ENCODE measurements around the gene DYNC2LI1.

Gene DYNC2LI1

DNA sequence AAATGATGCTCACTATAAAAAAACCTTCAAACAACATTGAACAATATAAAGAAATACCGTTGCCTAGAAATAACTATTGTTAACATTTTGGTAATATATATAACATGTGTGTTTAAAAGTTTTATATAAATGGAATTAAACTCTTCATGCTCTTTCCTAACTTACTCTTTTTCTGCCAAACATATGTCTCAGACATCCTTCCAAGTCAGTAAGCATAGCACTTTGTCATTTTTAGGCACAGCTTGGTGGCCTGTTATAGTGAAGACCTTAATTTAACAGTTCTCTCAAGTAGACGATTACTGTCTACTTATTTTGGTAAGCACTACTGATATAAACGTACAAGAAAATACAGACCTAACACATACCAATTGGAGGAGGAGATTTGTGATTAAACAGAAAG is 40.9 kb downstream of the DYNC2LI1 start:
- no peak overlapping the region for H3K27ac ChIP-seq (ENCODE audit: low read length)
- H3K4me2 ChIP-seq (ENCODE audit: insufficient read depth, low read length): no peak overlapping the region
- no peaks in the 10 kb centered on the region for H3K36me3 ChIP-seq (ENCODE audit: insufficient read depth, low read length)
- no peaks in the 10 kb centered on the region for H3K79me2 ChIP-seq (ENCODE audit: insufficient read depth, low read length)
- no peak overlapping the region for H3K9ac ChIP-seq (ENCODE audit: low read depth, low read length)
- no peak overlapping the region for H2AFZ ChIP-seq (ENCODE audit: low read depth, low read length)
- DNase-seq (no peak), ATAC-seq (ENCODE audit: insufficient read depth, low read depth) (no peak)
- no peaks in the 10 kb centered on the region for H3K9me3 ChIP-seq (ENCODE audit: insufficient read depth, low read length, severe bottlenecking)
- no peaks in the 10 kb centered on the region for H3K27me3 ChIP-seq (ENCODE audit: insufficient read depth, low read length, poor library complexity)
- H3K4me1 ChIP-seq (ENCODE audit: insufficient read depth, low read length): no peaks in the 10 kb centered on the region
- no peak overlapping the region for H3K4me3 ChIP-seq (ENCODE audit: low read depth in 1 of 2, low read length in 2 of 2)
- TF ChIP-seq, protein P1, sequence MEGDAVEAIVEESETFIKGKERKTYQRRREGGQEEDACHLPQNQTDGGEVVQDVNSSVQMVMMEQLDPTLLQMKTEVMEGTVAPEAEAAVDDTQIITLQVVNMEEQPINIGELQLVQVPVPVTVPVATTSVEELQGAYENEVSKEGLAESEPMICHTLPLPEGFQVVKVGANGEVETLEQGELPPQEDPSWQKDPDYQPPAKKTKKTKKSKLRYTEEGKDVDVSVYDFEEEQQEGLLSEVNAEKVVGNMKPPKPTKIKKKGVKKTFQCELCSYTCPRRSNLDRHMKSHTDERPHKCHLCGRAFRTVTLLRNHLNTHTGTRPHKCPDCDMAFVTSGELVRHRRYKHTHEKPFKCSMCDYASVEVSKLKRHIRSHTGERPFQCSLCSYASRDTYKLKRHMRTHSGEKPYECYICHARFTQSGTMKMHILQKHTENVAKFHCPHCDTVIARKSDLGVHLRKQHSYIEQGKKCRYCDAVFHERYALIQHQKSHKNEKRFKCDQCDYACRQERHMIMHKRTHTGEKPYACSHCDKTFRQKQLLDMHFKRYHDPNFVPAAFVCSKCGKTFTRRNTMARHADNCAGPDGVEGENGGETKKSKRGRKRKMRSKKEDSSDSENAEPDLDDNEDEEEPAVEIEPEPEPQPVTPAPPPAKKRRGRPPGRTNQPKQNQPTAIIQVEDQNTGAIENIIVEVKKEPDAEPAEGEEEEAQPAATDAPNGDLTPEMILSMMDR (IDR thresholded peaks at IDR 0.05; ENCODE audit: borderline replicate concordance, extremely low read depth, low read length, poor library complexity, severe bottlenecking): no peak
- no peak for TF ChIP-seq EZH2 (IDR thresholded peaks at IDR 0.05; ENCODE audit: borderline replicate concordance, low read depth, low read length, severe bottlenecking)
- H4K20me1 ChIP-seq (ENCODE audit: insufficient read depth, low read length): no peaks in the 10 kb centered on the region

DNA sequence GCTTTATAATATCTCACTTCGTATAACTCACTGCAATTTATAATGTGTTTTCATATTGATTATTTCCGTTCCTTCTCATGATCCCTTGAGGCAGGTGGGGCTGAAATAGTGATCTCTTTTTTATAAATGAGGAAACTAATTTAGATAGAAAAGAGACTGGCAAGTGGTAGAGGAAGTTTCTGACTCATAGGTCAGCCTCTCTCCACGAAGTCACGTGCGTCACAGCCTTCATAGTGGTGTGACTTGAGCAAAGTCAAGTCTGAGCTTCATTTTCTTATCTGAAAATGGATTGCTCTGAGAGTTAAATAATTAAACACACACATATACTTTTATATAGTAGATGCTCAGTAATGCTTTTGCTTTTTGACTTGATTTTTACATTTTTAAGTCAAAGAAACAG is 44.9 kb downstream of the DYNC2LI1 start:
- DNase-seq: no peak
- H3K4me2 ChIP-seq (ENCODE audit: insufficient read depth, low read length): no peak overlapping the region
- no peaks in the 10 kb centered on the region for H3K79me2 ChIP-seq (ENCODE audit: insufficient read depth, low read length)
- H3K4me1 ChIP-seq (ENCODE audit: insufficient read depth, low read length): no peaks in the 10 kb centered on the region
- no peak for ATAC-seq (ENCODE audit: insufficient read depth, low read depth)
- H3K36me3 ChIP-seq (ENCODE audit: insufficient read depth, low read length): no peaks in the 10 kb centered on the region
- peaks cover 3% of the 10 kb centered on the region for H3K27me3 ChIP-seq (ENCODE audit: insufficient read depth, low read length, poor library complexity)
- H2AFZ ChIP-seq (ENCODE audit: low read depth, low read length): no peak overlapping the region
- no peak overlapping the region for H3K9ac ChIP-seq (ENCODE audit: low read depth, low read length)
- no peak overlapping the region for H3K27ac ChIP-seq (ENCODE audit: low read length)
- TF ChIP-seq EZH2 (IDR thresholded peaks at IDR 0.05; ENCODE audit: borderline replicate concordance, low read depth, low read length, severe bottlenecking): no peak
- TF ChIP-seq, protein P1 (IDR thresholded peaks at IDR 0.05; ENCODE audit: borderline replicate concordance, extremely low read depth, low read length, poor library complexity, severe bottlenecking): no peak
- H4K20me1 ChIP-seq (ENCODE audit: insufficient read depth, low read length): no peaks in the 10 kb centered on the region
- no peak overlapping the region for H3K4me3 ChIP-seq (ENCODE audit: low read depth in 1 of 2, low read length in 2 of 2)
- no peaks in the 10 kb centered on the region for H3K9me3 ChIP-seq (ENCODE audit: insufficient read depth, low read length, severe bottlenecking)

DNA sequence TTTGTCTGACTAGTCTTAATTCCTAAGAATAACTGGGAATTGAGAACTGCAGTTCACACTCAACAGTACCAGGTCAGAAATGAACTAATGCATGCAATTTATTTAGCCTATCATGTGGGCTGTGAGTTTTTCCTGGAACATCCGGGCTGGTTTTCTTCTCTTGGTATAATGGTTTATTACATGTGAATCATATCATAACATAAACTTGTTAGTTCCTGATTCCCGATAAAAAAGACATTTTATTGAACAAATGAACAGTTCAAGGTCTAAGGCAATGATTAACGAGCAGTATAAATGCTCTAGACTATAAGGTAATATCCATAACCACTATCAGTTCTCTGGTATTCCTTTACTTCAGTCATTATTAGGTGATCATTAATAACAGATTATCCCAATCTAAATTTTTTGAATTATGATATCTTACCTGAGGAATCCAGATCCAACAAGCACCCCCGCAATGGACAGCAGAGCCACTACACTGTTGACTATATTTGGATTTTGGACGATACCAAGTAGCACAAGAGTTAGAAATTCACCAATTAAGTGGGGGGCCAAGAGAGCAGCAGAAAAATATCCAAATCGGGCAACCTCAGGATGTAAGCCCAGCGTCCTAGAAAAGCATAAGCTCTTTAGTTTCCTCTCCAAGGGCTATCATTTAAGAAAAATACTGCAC is 45.8 kb downstream of the DYNC2LI1 start:
- TF ChIP-seq EZH2 (IDR thresholded peaks at IDR 0.05; ENCODE audit: borderline replicate concordance, low read depth, low read length, severe bottlenecking): no peak
- TF ChIP-seq, protein P1 (IDR thresholded peaks at IDR 0.05; ENCODE audit: borderline replicate concordance, extremely low read depth, low read length, poor library complexity, severe bottlenecking): no peak
- Histone ChIP-seq H3K36me3 (ENCODE audit: insufficient read depth, low read length) (no peaks in the 10 kb centered on the region), H3K4me2 (ENCODE audit: insufficient read depth, low read length) (no peak overlapping the region), H3K9ac (ENCODE audit: low read depth, low read length) (no peak overlapping the region), H2AFZ (ENCODE audit: low read depth, low read length) (no peak overlapping the region), H3K27ac (ENCODE audit: low read length) (no peak overlapping the region), H3K27me3 (ENCODE audit: insufficient read depth, low read length, poor library complexity) (peaks cover 3% of the 10 kb centered on the region), H3K4me1 (ENCODE audit: insufficient read depth, low read length) (no peaks in the 10 kb centered on the region), H3K9me3 (ENCODE audit: insufficient read depth, low read length, severe bottlenecking) (no peaks in the 10 kb centered on the region), H3K79me2 (ENCODE audit: insufficient read depth, low read length) (no peaks in the 10 kb centered on the region), H3K4me3 (ENCODE audit: low read depth in 1 of 2, low read length in 2 of 2) (no peak overlapping the region), H4K20me1 (ENCODE audit: insufficient read depth, low read length) (no peaks in the 10 kb centered on the region)
- DNase-seq (no peak), ATAC-seq (ENCODE audit: insufficient read depth, low read depth) (no peak)
